GM12891 (cell line): ENCODE data around the gene BCAN.

ENCODE experiments used
- DNase-seq: peaks from one replicate; pipeline ENCODE4 v3.0.0; 2011; ENCODE audit warnings: low spot score; ENCODE audit not compliant: insufficient read length
- FAIRE-seq: peaks from 2 replicates; lab custom pipeline; 2011; peaks lifted over from hg19 to GRCh38; lab: Jason Lieb, UNC
- PAX5 ChIP-seq: IDR thresholded peaks from 2 replicates; pipeline ENCODE4 v1.6.1; 2011; ENCODE audit warnings: low read length, moderate library complexity, mild to moderate bottlenecking; ENCODE audit not compliant: insufficient read depth, severe bottlenecking
- POLR2A ChIP-seq: IDR thresholded peaks from 2 replicates; pipeline ENCODE4 v1.6.1; 2011; ENCODE audit warnings: low read depth, low read length, control low read depth
- POLR2AphosphoS5 ChIP-seq: IDR thresholded peaks from 2 replicates; pipeline ENCODE4 v1.6.1; 2011; ENCODE audit warnings: low read depth, low read length, control low read depth
- POU2F2 ChIP-seq: IDR thresholded peaks from 2 replicates; pipeline ENCODE4 v1.6.1; 2011; ENCODE audit warnings: low read depth, mild to moderate bottlenecking, control low read depth, low read length, moderate library complexity
- SPI1 ChIP-seq: IDR thresholded peaks from 2 replicates; pipeline ENCODE4 v1.6.1; 2011; ENCODE audit warnings: low read depth, low read length, control low read depth
- TAF1 ChIP-seq: IDR thresholded peaks from 2 replicates; pipeline ENCODE4 v1.6.1; 2011; ENCODE audit warnings: low read depth, low read length, control low read depth

Gene BCAN

DNA sequence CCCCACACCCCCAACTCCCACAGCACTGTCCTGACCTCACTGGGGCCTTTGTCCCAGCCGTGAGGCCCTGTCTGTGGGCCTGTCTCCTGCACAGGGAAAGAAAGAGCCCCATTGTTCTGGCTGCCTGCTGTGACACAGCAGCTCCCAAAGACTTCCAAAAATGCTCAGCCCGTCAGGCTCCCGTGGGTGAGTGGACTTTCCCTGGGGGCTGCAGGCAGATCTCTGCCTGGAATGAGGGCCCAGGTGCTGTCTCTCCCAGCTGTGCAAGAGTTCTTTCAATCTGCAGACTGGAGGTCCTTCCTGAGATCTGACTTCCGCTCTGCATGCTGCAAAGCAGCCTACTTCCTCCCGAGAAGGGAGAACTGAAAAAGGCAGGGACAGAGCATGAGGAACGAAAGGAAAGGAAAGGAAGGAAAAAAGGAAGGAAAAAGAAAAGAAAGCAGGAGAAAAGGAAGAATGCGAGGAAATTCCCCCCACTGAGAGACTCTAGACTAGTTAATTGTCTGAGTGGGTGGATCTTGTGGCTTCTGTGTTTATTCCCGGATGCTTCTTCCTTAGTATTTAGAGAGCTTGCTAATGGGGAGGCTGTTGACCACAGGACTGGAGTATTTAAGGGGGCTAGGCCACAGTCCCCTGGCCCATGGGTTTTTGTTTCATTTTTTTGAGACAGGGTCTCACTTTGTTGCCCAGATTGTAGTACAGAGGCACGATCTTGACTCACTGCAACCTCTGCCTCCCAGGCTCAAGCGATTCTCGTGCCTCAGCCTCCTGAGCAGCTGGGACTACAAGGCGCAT lies 20.3 kb downstream of the BCAN start:
- FAIRE-seq: peak; percentile 20
- TF ChIP-seq PAX5: no peak
- peak; percentile 85 for TF ChIP-seq SPI1
- DNase-seq: no peak

DNA sequence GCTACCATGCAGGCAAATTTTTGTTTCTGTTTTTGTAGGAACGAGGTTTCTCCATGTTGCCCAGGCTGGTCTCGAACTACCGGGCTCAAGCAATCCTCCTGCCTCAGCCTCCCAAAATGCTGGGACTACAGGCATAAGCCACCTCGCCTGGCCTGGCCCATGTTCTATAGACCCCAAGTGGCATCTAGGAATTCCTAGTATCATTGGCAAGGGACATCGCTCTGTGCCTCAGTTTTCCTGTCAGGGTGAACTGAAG lies 20.8 kb downstream of the BCAN start:
- DNase-seq (no peak), FAIRE-seq (no peak)
- TF ChIP-seq POLR2AphosphoS5 (no peak), PAX5 (no peak), TAF1 (no peak), POLR2A (no peak), POU2F2 (no peak), SPI1 (no peak)

DNA sequence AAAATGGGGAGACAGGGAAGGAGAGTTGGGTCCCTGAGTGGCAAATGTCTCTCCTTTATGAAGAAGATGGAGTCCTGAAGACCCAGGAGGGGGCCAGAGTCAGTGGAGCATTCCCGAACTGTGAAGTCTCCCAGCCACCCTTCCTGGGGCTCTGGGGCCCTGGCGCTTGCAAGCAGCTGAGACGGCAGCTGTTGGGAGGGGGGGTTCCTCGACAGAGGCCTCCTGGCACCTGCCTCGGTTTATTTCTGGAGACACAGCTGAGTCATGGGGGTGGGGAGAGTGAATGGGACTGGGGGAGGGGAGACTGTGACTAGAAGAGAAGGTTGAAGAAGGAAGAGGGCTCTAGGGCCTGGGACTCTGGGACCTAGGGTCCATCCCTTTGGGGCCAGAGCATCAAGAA lies 21.3 kb downstream of the BCAN start:
- FAIRE-seq: no peak
- TF ChIP-seq POLR2AphosphoS5: no peak
- TF ChIP-seq POLR2A: no peak
- TF ChIP-seq SPI1: no peak
- no peak for TF ChIP-seq TAF1
- TF ChIP-seq POU2F2: no peak
- no peak for TF ChIP-seq PAX5
- no peak for DNase-seq

DNA sequence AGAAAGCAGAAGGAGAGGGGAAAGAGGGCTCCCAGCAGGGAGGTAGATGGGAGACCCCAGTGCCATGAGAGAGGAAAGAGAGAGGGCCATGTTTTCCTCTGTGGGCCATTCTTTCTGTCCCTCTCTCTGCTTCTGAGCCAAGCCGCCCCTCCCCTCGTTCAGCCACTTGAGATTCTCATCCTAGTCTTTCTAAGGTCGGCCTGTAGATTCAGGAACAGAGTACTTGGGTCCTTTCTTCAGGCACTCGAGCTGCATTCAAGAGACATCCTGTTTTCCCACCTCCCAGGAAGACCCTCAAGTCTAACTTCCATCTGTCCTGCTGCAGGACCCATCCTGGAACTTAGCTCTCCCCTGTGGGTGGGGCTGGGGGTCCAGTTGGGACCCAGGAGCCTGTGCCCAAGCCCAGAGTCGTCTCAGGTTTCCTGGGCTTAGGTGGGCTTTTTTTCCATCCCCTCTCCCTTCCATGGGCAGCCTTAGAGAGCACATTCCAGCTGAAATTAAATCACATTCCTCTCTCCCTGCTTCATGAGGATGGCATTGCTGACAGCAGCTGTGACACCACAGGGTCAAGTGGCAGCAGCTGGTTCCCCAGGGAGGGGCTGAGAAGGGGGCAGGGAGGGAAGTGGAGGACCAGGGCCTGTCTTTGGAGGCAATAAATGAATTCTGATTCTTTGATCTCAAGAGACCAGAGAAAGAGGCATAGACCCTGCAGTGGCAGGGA lies 22.3 kb downstream of the BCAN start:
- no peak for DNase-seq
- FAIRE-seq: no peak
- TF ChIP-seq SPI1: no peak
- TF ChIP-seq POLR2A: 0 out of 2 replicates have a peak, but pooled peaks have one; percentile 13

DNA sequence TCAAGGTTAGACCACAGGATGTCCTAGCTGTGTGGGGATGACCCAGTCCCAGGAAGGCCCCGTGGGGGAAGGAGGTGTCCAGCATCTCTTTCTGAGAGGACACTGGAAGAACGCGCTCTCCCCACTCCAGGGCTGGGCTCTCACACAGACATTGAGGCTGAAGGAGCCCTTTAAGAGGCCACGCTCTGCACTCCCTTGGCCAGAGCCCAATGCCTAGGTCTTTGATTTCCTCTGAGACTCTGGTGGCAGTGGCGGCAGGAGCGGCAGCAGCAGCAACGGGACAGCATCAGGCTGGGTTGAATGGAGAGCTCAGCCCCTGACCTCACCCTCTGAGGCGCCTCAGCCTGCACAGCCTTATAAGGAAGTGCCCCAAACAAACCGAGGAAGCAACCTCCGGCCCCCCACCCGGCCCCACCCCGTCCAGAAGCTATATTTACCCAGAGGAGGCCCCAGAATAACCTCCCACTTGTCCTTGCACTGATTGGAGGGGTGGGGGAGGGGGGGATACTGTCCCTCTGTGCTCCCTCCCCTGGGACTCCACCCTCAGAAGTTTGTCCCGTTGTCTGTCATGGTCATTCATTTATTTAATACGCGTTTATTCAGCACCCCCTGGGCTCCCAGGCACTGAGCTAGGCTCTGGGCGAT lies 23.0 kb downstream of the BCAN start:
- peak; percentile 71 for FAIRE-seq
- peak; percentile 83 for DNase-seq
- TF ChIP-seq POLR2A (0 out of 2 replicates have a peak, but pooled peaks have one; percentile 15), SPI1 (peak; percentile 23; the same call in 1 of the 2 replicates), PAX5 (no peak)

DNA sequence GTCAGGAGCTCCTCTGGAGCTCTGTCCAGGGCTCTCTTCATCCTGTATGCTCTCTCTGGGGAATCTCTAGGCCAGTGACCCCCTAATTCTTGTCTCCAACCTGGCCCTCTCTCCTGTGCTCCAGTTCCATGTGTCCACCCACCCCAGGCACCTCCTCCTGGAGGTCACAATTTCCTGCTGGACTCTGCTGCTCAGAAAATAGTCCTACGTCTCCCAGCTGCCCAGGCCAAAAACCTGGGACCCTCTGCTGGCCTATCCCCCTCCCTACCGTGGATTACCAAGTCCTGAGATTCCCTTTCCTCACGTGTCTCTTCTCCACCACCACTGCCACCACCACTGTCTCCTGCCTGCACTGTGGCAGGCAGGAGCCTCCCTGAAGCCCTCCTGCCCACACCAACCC lies 23.6 kb downstream of the BCAN start:
- no peak for FAIRE-seq
- DNase-seq: no peak
- TF ChIP-seq POLR2A (no peak), TAF1 (no peak), SPI1 (no peak), POU2F2 (no peak), POLR2AphosphoS5 (no peak), PAX5 (no peak)

DNA sequence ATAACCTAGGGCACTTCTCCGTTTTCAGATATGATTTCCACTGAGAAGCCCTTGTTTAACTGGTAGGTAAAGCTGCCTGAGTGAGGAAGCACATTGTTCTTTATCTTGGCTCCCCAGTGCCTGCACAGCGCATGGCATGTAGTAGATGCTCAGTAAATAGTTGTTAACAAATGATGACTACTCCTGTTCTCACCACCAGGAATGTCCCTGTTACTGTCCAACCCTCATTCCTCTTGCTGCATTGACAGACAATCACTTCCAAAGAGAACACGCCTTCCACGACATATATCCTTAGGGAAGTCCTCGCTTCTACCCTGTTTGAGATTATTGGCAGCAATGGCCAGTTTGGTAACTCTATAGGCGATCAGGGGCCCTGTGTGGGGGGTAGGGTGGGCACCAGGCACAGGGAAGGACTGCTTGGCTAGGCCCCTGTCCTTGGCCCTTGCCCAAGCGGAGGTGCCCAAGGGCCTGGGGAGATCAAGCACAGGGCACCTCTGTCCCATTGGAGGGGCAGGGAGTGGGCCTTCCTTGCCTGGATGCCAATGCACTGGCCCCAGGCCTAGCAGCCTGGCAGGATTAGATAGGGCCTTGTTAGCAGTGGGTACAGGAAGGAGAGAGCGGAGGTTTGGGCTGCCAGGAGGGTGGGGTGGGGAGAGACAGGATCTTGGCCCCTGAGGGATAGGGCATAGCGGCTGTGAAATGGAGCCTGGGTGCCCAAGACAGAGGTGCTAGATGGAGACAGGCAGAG lies 25.1 kb downstream of the BCAN start:
- DNase-seq (no peak), FAIRE-seq (no peak)
- TF ChIP-seq POU2F2 (no peak), TAF1 (no peak), POLR2A (no peak), PAX5 (no peak), SPI1 (no peak), POLR2AphosphoS5 (no peak)

DNA sequence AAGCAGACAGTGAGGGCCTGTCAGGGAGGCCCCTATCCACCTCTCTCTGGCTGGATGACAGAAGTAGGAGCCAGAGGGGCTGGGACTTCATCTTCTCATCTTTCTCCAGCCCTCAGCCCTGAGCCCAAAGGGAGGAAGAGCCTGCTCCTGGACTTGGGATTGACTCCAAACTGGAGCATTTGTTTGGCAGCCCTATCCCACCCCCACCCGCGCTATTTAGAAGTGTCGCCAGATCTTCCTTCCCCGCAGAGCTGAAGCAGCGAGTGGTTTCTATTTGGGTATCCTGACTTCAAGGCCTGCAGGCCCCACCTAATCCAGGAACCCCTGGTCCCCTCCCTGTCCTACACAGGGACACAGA lies 25.7 kb downstream of the BCAN start:
- TF ChIP-seq SPI1 (no peak), POLR2A (no peak), PAX5 (no peak), TAF1 (no peak), POU2F2 (no peak), POLR2AphosphoS5 (no peak)
- FAIRE-seq (no peak), DNase-seq (no peak)

DNA sequence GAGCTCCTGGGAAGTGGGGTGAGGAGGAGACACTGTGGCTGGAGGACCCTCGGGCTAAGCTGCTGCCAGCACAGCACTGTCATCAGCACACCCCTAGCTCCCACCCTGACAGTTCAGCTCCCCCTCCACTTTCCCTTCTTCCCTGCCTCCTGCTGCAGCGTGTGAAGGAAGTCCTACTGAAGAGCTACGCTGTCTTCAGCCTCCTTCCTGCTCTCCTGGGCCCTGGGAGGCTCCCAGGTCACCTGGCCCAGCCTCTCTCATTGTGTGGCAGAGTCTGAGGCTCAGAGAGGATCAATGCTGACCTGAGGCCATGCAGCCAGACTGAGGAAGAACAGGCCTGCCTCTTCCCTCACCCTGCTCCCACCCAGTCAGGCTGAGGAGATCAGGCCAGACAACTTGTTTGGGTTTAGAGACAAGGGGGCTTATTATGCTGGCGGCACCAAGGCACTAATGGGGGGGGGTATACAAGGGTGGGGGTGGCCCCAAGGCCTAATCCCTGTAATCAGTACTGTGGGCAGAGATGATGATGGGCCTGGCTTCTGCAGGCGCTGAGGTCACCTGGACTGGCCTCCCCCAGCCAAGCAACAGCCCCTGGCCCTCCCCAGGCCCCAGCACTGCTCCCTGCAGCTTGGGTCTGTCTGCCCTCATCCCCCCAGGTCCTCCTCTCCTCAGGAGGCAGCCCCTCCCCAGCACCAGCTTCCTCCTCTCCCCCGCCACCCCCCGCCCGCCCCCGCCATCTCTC lies 26.2 kb downstream of the BCAN start:
- DNase-seq: no peak
- no peak for TF ChIP-seq PAX5
- no peak for TF ChIP-seq SPI1
- TF ChIP-seq POLR2A: no peak
- no peak for TF ChIP-seq POLR2AphosphoS5
- no peak for TF ChIP-seq POU2F2
- no peak for TF ChIP-seq TAF1
- no peak for FAIRE-seq
